ENCODE results near the gene NOL3. TPM values are rescaled to one million over a fixed set of nuclear protein-coding genes. Genes with fewer than 3 reads are reported as not detected.
A peak's percentile ranks its signal among the peaks of the same experiment; 100 is the strongest.

NOL3 gene
- total and polyA plus RNA-seq, 2 donors (not counting 3 experiments of a cell fraction or from before 2014, with no cell fraction given) = 16.0 to 19.4 TPM

GRCh38 chr16:67179421-67180080 is 9.2 kb downstream of the NOL3 start:
- no peaks in the 10 kb centered on the region for H3K9me3 ChIP-seq (replicated peaks; ENCODE audit: control insufficient read depth, insufficient read depth, low read length)
- H3K27me3 ChIP-seq (ENCODE audit: control insufficient read depth in 2 of 2, insufficient read depth in 2 of 2, low read length in 2 of 2) = no peaks in the 10 kb centered on the region
- intact Hi-C loops (cut with micrococcal nuclease) = no loop called here
- no peak overlapping the region for H3K4me3 ChIP-seq (replicated peaks in 1 of 3; ENCODE audit: insufficient read depth in 1 of 3, low read depth in 1 of 3, low read length in 3 of 3)
- H3K4me1 ChIP-seq (ENCODE audit: control insufficient read depth, extremely low read depth, insufficient read depth, low read length) = peaks cover 35% of the 10 kb centered on the region
- TF ChIP-seq CTCF (IDR thresholded peaks at IDR 0.05; ENCODE audit: extremely low read depth in 1 of 2, insufficient read depth in 1 of 2, low read depth in 1 of 2, low read length in 2 of 2) = peak in 1 of 2 donors; percentile 20
- TF ChIP-seq JUN (IDR thresholded peaks at IDR 0.05; ENCODE audit: borderline replicate concordance, insufficient read depth, insufficient read length, low read depth) = no peak
- no peaks in the 10 kb centered on the region for H4K20me1 ChIP-seq (replicated peaks; ENCODE audit: control insufficient read depth, extremely low read depth, insufficient read depth, low read length)
- ChIA-PET CTCF (interaction anchor here (0.7 to 1.2 kb wide), 5 partner anchors 16 to 225 kb away, joined by 3 to 5 read pairs (median 4); no protein-coding TSS in a partner anchor), POLR2A (interaction anchor here (0.9 kb wide), 1 partner anchor 9 kb away, joined by 3 read pairs; the partner anchor contains the start of gene NOL3)
- no TSS peak for BruUV-seq (replicated peaks)
- H3K27ac ChIP-seq (ENCODE audit: insufficient read depth, low read depth, low read length) = no peak overlapping the region
- peaks cover 13% of the 10 kb centered on the region for H3K79me2 ChIP-seq (ENCODE audit: control insufficient read depth, insufficient read depth, low read length)
- no peaks in the 10 kb centered on the region for H3K36me3 ChIP-seq (ENCODE audit: control insufficient read depth in 2 of 2, extremely low read depth in 1 of 2, insufficient read depth in 2 of 2, low read length in 2 of 2)
- DNase-seq (ENCODE audit: low read depth, low spot score) (no peak), FAIRE-seq (no peak)
- H3K4me2 ChIP-seq (ENCODE audit: insufficient read depth, low read length) = no peak overlapping the region
- H3K9ac ChIP-seq (replicated peaks; ENCODE audit: extremely low read depth, insufficient read depth, low read length) = no peak overlapping the region
- dilution Hi-C loops (cut with MboI; ENCODE audit: extremely low pct_ligation_motif_present, low sequenced_read_pairs) = no loop called here
- no peaks in the 10 kb centered on the region for H3K9me1 ChIP-seq (replicated peaks; ENCODE audit: control insufficient read depth, extremely low read depth, insufficient read depth, low read length)
- H2AFZ ChIP-seq (ENCODE audit: low read depth, low read length) = no peak overlapping the region

GRCh38 chr16:67180166-67180565 is 9.8 kb downstream of the NOL3 start:
- dilution Hi-C loops (cut with MboI; ENCODE audit: extremely low pct_ligation_motif_present, low sequenced_read_pairs) (no loop called here), intact Hi-C loops (cut with micrococcal nuclease) (no loop called here)
- CTCF ChIA-PET = interaction anchor here (0.7 to 1.5 kb wide), 6 partner anchors 17 to 226 kb away, joined by 3 to 7 read pairs (median 4); partner anchors contain the start of genes FBXL8 and TRADD
- H3K9me1 ChIP-seq (replicated peaks; ENCODE audit: control insufficient read depth, extremely low read depth, insufficient read depth, low read length) = no peaks in the 10 kb centered on the region
- no TSS peak for BruUV-seq (replicated peaks)
- FAIRE-seq (no peak), DNase-seq (ENCODE audit: low read depth, low spot score) (no peak)
- no peak overlapping the region for H3K9ac ChIP-seq (replicated peaks; ENCODE audit: extremely low read depth, insufficient read depth, low read length)
- H3K79me2 ChIP-seq (ENCODE audit: control insufficient read depth, insufficient read depth, low read length) = peaks cover 13% of the 10 kb centered on the region
- POLR2A ChIA-PET = interaction anchor here (0.9 kb wide), 1 partner anchor 10 kb away, joined by 3 read pairs; the partner anchor contains the start of gene NOL3
- peaks cover 33% of the 10 kb centered on the region for H3K4me1 ChIP-seq (ENCODE audit: control insufficient read depth, extremely low read depth, insufficient read depth, low read length)
- no peaks in the 10 kb centered on the region for H3K27me3 ChIP-seq (ENCODE audit: control insufficient read depth in 2 of 2, insufficient read depth in 2 of 2, low read length in 2 of 2)
- no peak overlapping the region for H3K4me2 ChIP-seq (ENCODE audit: insufficient read depth, low read length)
- TF ChIP-seq MAX (IDR thresholded peaks at IDR 0.05; ENCODE audit: insufficient read depth, insufficient read length) (no peak), CTCF (IDR thresholded peaks at IDR 0.05; ENCODE audit: extremely low read depth in 1 of 2, insufficient read depth in 1 of 2, low read depth in 1 of 2, low read length in 2 of 2) (no peak), POLR2AphosphoS5 (IDR thresholded peaks at IDR 0.05; ENCODE audit: insufficient read depth, low read depth, low read length) (no peak), MYC (IDR thresholded peaks at IDR 0.05; ENCODE audit: low read depth, low read length) (no peak), FOS (IDR thresholded peaks at IDR 0.05; ENCODE audit: borderline replicate concordance, insufficient read depth, low read length) (no peak), JUN (IDR thresholded peaks at IDR 0.05; ENCODE audit: borderline replicate concordance, insufficient read depth, insufficient read length, low read depth) (no peak), EZH2 (IDR thresholded peaks at IDR 0.05; ENCODE audit: borderline replicate concordance, low read depth, low read length, severe bottlenecking) (no peak), POLR2A (IDR thresholded peaks at IDR 0.05; ENCODE audit: low read depth, low read length) (no peak), GATA2 (IDR thresholded peaks at IDR 0.05; ENCODE audit: insufficient read depth, insufficient read length, low read depth, low read length) (no peak)
- H3K9me3 ChIP-seq (replicated peaks; ENCODE audit: control insufficient read depth, insufficient read depth, low read length) = no peaks in the 10 kb centered on the region
- H3K27ac ChIP-seq (ENCODE audit: insufficient read depth, low read depth, low read length) = no peak overlapping the region
- H2AFZ ChIP-seq (ENCODE audit: low read depth, low read length) = no peak overlapping the region
- H4K20me1 ChIP-seq (replicated peaks; ENCODE audit: control insufficient read depth, extremely low read depth, insufficient read depth, low read length) = no peaks in the 10 kb centered on the region
- no peak overlapping the region for H3K4me3 ChIP-seq (replicated peaks in 1 of 3; ENCODE audit: insufficient read depth in 1 of 3, low read depth in 1 of 3, low read length in 3 of 3)
- H3K36me3 ChIP-seq (ENCODE audit: control insufficient read depth in 2 of 2, extremely low read depth in 1 of 2, insufficient read depth in 2 of 2, low read length in 2 of 2) = no peaks in the 10 kb centered on the region
